LNCaP clone FGC (cell line): ENCODE data around the gene OSBPL8.

Experiments used
- DNase-seq: peaks from one replicate; pipeline ENCODE4 v3.0.0-alpha.2; 2011; ENCODE audit warnings: low read depth
- H3K4me3 ChIP-seq: 2 replicates; pipeline ENCODE4 v1.5.1; 2011; ENCODE audit warnings: mild to moderate bottlenecking, low read depth, low read length, control low read depth
- TF ChIP-seq, protein P1 (sequence below): IDR thresholded peaks from 2 replicates; pipeline ENCODE4 v1.5.1; 2012; ENCODE audit warnings: mild to moderate bottlenecking; ENCODE audit not compliant: control insufficient read depth, insufficient read depth; ENCODE audit errors: extremely low read depth

Gene OSBPL8

GRCh38 chr12:76532520-76532919 lies 27.1 kb downstream of the OSBPL8 start:
- no peak for DNase-seq
- no peak overlapping the region for H3K4me3 ChIP-seq
- TF ChIP-seq, protein P1, sequence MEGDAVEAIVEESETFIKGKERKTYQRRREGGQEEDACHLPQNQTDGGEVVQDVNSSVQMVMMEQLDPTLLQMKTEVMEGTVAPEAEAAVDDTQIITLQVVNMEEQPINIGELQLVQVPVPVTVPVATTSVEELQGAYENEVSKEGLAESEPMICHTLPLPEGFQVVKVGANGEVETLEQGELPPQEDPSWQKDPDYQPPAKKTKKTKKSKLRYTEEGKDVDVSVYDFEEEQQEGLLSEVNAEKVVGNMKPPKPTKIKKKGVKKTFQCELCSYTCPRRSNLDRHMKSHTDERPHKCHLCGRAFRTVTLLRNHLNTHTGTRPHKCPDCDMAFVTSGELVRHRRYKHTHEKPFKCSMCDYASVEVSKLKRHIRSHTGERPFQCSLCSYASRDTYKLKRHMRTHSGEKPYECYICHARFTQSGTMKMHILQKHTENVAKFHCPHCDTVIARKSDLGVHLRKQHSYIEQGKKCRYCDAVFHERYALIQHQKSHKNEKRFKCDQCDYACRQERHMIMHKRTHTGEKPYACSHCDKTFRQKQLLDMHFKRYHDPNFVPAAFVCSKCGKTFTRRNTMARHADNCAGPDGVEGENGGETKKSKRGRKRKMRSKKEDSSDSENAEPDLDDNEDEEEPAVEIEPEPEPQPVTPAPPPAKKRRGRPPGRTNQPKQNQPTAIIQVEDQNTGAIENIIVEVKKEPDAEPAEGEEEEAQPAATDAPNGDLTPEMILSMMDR = no peak

- no peak for DNase-seq
- TF ChIP-seq, protein P1 = no peak
- no peak overlapping the region for H3K4me3 ChIP-seq
These were observed 28.5 kb downstream of the OSBPL8 start for GRCh38 chr12:76531056-76531455.

DNA sequence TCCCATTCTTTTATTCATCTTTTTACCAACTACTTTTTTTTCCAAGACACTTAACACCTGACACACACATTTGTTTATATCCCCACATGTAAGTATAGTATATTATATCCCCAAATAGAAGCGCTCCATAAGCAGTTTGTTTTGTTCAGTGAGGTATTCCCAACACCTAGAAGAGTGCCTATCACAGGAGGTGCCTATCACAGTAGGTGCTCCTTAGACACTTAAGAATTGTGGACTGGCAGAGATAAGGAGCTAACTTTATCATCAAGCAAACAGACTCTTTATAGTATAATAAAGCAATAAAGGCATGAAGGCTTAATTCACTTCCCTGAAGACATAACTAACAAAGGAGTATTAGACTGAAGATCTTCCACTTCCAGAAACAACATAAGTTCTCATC lies 29.1 kb downstream of the OSBPL8 start:
- no peak overlapping the region for H3K4me3 ChIP-seq
- TF ChIP-seq, protein P1 = no peak
- DNase-seq = no peak

GRCh38 chr12:76529226-76529918 lies 30.2 kb downstream of the OSBPL8 start:
- DNase-seq = no peak
- H3K4me3 ChIP-seq = no peak overlapping the region
- TF ChIP-seq, protein P1 = no peak

GRCh38 chr12:76523408-76523807 lies 36.2 kb downstream of the OSBPL8 start:
- H3K4me3 ChIP-seq = no peak overlapping the region
- DNase-seq = no peak
- TF ChIP-seq, protein P1 = no peak

DNA sequence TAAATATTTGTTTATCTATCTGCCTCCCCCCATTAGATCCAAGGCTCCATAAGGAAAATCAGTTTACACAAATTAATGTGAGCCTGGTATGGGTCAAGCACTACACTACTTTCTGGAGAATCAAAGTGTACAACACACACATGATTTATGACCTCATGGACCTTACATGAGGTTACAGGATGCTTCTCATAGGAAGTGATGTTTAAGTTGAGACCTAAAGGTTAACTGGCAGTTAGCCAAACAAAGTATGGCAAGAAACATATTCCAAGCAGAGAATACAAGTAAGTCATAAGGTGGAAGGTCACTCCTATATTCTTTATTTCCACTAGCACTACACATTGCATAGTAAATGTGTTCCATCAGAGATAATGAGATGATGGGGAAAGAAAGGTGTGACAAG lies 39.2 kb downstream of the OSBPL8 start:
- TF ChIP-seq, protein P1 = no peak
- no peak for DNase-seq

DNA sequence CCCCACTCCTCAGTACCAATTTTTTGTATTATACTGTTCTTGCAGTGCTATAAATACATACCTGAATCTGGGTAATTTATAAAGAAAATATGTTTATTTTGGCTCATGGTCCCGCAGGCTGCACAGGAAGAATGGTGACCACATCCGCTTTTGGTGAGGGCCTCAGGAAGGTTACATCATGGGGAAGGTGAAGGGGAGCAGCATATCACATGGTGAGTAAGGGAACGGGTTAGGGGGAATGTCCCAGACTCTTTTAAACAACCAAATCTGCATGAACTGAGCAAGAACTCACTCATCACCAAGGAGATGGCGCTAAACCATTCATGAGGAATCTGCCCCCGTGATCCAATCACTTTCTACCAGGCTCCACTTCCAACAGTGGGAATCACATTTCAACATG lies 40.0 kb downstream of the OSBPL8 start:
- H3K4me3 ChIP-seq = no peak overlapping the region
- TF ChIP-seq, protein P1 = no peak
- DNase-seq = no peak

More for the DNA sequence above, 39.2 kb downstream of the OSBPL8 start:
- H3K4me3 ChIP-seq = no peak overlapping the region
